DMS79 (cell line): ENCODE data around the gene RAB33B.
"Not testable (repeated sequence)": the region's sequence is repeated elsewhere in the genome, so short reads cannot be mapped to it uniquely, and the experiment has no call there.

ENCODE experiments used
- DNase-seq: peaks from one replicate; lab custom pipeline; 2025; lab: John Stamatoyannopoulos, UW

The RAB33B gene

DNA sequence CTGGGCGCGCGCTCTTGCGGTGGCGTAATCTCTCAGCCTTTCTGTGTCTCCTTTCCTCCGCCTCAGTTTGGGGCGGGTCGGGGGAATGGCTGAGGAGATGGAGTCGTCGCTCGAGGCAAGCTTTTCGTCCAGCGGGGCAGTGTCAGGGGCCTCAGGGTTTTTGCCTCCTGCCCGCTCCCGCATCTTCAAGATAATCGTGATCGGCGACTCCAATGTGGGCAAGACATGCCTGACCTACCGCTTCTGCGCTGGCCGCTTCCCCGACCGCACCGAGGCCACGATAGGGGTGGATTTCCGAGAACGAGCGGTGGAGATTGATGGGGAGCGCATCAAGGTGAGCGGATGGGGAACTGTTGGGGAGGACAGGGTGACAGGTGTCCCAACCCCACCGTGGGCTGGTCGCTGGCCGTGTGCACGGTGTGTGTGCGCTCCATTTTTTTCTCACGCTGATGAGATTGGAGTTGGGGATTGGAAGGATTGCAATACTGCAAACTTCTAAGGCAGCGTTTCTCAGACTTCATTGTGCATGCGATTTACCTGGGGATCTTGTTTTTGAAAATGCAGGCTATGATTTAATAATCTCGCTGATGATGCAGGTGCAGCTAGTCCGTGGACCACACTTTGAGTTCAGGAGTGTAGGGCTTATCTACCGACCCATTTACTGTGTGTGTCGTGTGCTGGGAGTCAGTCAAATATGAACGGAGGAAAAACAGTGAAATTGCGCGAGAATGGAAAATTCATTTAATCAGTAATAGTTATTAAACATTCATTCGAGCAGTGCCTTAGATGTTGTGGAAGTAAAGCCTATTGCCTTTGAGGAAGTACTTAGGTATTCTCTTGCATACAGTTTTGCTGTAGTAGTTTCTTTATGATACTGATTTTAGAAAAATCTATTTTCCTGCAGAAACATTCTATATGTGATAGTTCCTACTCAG is at the start of gene RAB33B:
Gene RAB33B (plus strand): TSS at position 11 of the 935 bp plus-strand sequence. CDS start 75 bp downstream, at position 86.
- DNase-seq = no peak

DNA sequence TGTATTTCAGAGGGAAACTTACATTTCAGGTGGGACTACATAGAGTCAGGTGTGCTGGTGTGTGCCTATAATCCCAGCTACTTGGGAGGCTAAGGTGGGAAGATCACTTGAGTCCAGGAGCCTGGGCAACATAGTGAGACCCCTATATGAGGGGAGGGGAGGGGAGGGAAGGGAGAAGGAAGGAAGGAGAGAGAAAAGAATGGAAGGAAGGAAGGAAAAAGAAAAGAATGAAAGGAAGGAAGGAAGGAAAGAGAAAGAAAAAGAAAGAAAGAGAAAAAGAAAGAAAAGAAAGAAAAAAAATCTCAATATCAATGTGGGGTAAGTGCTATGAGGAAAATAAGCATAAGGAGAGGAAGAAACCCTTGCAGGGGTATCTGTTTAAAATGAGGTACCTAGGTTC is 43.6 kb upstream of the RAB33B start:
- DNase-seq = no peak

DNA sequence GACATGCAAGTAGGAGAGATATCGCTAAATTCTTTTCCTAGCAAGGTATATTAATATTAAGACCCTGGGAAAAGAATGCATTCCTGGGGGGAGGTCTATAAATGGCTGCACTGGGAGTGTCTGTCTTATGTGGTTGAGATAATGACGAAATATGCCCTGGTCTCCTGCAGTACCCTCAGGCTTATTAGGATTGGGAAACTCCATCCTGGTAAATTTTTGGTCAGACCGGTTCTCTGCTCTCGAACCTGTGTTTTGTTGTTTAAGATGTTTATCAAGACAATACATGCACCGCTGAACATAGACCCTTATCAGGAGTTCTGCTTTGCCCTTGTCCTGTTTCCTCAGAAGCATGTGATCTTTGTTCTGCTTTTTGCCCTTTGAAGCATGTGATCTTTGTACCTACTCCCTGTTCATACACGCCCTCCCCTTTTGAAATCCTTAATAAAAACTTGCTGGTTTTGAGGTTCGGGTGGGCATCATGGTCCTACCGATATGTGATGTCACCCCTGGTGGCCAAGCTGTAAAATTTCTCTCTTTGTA is 39.2 kb upstream of the RAB33B start:
- DNase-seq = not testable (repeated sequence)

DNA sequence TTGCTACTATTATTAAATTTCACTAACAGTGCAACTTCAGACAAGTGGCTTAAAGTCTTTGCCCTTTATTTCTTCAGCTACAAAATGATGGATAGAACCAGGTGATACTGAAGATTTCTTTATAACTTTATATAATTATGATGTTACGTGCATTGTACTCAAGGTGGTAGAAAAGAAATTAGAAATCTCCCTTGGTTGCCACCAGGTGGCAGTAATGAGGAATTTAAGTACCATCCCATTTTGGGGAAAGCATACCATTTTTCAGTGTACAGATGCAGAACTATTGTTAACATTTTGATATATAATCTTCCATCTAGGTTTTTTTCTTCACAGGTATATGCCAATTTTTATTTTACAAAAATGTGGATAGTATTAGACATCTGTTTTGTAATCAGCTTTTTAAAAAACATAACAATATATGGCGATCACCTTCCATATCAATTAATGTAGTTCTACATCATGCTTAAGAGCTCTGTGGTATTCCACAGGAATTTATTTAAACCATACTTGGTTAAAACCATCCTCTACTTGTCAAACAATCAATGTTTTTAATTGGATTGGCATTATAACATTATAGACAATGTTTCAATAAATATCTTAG is 37.7 kb upstream of the RAB33B start:
- DNase-seq = no peak

DNA sequence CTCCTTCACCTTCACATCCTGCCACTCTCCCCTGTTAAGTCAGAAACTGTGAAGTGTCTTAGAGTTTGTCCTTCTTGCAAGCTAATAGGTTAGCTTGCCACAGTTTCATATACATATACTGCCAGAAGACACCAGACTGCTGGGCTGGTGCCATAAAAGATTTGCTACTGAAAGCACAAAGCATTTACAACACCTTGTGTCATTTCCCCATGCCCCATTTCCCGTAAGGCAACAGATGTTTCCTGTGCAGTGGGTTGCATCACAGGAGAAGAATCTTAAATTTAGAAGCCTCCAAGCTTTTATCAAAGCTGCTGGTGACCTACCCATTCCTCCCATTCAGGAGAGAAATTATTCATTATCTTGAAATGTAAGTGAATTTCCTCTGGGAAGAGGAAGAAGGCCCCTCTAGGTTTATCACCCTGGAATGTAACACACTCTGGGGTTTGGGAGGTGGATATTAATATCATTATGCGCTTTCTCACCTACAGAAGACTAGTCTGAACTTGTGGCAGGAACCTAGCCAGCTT is 34.5 kb upstream of the RAB33B start:
- no peak for DNase-seq

DNA sequence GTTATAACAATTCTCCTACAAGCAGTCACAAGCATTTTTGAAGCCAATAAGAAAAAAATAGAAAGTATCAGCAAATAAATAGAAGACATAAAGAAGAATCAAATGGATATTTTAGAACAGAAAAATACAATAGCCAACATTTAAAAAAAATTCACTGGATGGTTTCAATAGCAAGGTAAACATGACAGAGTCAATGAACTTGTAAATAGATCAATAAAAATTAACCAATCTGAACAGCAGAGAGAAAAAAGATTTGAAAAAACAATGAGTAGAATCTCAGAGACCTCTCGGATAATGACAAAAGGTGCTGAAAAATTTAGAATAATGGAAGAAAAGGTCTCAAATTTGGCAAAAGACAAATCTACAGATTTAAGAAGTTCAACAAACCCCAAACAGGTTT is 33.3 kb upstream of the RAB33B start:
- DNase-seq = no peak

DNA sequence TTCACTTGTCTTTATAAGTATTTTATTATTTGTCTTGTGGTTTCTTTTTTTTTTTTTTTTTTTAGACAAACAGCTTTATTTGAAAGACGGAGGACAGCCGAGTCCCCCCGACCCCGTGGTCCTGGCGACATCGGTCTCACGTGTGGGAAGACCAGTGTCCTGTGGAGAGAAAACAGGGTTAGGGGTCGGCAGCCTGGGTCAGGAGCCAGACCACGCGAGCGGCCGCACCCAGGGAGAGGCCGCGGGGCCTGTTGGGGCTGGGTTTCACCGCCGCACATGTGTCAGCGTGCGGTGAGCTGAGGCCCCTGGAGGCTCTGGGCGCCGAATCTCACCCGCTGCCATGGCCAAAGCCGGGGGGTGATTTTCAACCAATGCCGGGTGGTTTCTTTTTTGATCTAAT is 17.8 kb upstream of the RAB33B start:
- no peak for DNase-seq

DNA sequence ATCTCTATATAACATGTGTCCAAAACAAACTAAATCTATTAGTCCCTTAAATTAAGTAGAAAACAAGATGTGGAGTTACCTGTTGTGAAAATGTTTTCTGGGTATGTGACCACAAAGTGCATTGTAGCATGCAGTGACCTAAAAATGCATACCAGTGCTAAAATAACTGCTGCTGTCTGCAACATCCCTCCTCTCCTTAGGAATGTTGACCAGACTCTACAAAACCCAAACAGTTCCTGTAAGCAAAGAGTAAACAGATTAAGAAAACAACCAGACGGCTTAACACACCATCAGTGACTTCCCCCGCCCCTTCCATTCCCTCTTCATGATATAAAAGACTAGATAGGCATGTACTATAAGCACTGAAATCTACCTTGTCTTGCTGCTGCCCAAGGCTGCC is 15.8 kb upstream of the RAB33B start:
- DNase-seq = no peak

DNA sequence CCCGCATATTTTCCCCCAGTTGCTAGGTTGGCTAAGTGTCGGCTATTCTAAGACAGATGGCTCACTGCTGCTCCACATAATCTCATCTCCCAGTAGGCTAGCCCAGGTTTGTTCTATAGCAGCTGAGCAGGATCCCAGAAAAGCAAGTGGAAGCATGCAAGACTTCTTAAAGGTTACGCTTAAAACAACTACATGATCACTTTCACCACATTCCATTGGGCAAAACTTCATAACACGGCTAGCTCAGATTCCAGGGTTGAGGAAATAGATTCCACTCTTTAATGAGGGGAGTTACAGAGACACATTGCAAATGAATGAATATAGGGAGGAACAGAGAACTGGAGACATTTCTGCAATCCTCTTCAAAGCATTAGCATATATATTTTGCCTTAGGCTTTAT is 12.9 kb upstream of the RAB33B start:
- no peak for DNase-seq

DNA sequence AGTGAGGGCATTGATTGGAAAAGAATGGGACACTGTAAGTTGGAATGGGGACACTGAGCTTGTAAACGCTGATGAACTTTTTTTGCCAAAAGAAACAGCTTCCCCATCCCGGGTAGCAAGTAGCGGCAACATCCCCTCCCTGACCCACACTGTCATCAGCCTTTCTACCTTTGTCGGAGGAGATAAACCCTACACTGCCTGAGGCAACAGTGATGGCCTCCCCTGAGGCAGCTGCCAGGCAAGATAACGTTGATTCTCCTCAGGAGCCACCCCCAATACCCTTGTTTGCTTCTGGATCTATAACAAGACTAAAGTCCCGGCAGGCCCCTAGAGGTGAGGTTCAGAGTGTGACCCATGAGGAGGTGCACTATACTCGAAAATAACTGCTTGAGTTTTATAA is 10.3 kb upstream of the RAB33B start:
- DNase-seq = no peak

DNA sequence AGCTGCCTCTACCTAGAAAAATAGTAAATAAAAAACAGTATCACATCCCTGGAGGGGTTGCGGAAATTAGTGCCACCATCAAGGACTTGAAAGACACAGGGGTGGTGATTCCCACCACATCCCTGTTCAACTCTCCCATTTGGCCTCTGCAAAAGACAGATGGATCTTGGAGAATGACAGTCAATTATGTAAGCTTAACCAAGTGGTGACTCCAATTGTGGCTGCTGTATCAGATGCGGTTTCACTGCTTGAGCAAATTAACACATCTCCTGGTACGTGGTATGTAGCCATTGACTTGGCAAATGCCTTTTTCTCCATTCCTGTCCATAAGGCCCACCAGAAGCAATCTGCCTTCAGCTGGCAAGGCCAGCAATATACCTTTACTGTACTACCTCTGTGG is 9.0 kb upstream of the RAB33B start:
- DNase-seq = not testable (repeated sequence)

DNA sequence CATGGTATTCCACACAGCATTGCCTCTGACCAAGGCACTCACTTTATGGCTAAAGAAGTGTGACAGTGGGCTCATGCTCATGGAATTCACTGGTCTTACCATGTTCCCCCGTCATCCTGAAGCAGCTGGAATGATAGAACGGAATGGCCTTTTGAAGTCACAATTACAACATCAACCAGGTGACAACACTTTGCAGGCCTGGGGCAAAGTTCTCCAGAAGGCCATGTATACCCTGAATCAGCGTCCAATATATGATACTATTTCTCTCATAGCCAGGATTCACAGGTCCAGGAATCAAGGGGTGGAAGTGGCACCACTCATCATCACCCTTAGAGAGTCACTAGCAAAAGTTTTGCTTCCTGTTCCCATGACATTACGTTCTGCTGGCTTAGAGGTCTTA is 6.8 kb upstream of the RAB33B start:
- not testable (repeated sequence) for DNase-seq

DNA sequence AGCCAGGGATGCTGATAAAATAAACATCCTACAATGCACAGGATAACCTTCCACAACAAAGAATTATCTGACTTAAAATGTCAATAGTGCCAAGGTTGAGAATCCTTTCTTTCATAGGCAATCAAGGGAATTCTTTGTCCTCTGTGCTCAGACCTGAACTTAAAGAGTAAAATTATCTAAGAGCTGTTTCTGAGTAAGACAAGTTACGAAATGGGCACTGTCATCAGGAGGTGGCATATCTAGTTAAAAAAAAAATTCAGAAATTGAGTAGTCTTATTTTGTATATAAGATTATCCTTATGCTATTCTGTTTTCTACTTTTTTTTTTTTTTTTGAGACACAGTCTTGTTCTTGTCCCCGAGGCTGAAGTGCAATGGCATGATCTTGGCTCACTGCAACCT is 3.3 kb upstream of the RAB33B start:
- DNase-seq = no peak

DNA sequence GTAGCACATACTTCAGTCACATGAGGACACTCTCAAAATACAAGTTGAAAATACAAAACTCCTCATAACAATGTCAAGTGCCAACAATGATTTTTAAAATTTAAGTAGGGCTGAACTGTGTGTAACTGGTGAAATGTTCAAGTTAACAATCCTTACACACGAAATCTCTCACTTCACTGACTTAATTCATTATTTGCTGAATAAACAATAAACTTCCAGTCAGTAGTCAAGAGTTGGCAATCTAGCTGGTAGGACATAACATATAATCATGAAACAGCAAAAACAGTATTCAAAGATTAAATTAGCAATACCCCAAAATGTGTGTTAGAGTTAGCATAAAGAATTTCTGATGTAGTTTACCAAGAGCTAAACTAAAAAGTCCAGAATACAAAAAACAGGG is 1.9 kb upstream of the RAB33B start:
- DNase-seq = no peak

DNA sequence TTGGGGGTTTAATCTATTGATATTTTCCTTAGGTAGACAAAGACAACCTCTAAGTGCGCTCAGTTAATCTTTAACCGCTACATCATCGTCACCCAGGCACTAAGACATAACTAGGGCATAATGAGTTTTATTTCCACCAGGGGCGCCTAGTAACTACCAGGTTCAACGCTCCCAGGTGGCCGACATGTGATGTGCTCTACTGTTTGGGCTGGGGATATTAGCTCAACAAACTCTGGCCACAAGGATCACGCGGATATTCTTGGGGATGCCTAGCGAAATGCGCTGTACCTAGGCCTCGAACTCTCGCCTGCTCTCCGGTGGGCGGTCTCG is 915 bp upstream of the RAB33B start:
- DNase-seq = peak; percentile 23

DNA sequence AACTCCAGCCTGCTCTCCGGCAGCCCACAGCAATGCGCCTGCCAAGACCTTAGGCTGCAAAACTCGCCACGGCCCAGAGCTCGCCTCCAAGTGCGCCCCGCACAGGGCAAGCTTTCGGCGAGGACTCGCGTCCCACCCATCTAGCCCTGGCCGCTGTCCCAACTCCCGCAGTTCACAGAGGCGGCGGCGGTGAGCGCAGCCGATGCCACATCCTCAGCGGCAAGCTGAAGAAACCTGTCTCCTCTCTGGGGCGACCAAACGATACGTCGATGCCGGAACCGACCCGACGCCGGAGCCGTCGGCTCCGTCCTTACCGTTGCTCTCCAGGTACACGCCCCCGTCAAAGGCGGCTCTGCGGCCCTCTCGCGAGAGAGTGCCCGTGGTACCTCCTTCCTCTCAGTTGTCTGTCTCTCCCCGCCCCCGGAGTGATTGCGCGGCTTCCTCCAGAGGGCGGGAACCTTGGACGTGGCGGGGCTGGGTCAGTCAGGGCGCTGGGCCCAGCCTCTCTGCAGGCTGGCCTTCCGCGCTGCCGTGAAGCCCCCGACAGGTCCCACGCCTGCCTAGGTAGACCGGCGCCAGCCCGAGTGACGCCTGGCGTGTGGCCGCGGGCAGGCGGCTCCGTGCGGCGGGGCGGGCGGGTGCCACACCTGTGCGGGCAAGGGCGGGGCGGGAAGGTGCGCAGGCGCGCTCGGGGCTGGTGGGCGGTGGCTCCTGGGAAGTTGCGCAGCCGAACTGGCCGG is 380 bp upstream of the RAB33B start:
- DNase-seq = peak; percentile 92

DNA sequence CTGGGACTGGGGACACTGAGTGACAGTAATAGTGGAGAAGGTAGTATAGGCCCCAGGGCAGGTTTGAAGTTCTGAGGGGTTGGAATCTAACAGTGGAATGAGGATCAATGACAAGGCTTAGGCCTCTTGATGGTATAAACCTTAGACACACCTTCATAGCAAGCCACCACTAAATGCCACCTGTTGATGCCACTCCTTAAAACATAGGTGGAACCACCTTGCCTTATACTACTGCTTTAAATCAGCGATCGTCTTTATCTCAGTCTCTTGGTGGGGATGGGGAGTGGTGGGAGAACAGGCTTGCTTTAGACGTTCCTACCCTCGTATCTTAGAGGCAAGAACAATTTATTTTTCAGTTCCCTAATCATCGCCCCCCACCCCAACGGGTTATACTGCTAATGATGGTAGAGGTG is 1.2 kb downstream of the RAB33B start:
- no peak for DNase-seq

DNA sequence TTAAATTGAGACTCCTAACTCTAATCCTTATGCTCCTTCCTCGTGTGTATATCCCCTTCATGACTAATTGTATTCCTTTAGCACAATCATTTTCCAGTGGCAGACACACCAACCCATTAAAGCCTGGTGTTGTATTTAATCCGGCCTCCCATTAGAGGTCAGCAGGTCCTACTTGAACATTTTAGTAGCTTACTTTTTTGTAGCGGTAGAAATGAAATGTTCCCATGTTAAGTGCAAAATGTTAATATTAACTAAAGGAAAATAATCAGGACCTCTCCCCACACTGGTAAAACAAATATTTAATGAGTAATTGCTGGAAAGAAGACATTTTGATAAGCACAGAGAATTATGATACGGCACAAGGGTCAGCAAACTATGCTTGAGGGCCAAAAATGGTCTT is 3.4 kb downstream of the RAB33B start:
- no peak for DNase-seq

DNA sequence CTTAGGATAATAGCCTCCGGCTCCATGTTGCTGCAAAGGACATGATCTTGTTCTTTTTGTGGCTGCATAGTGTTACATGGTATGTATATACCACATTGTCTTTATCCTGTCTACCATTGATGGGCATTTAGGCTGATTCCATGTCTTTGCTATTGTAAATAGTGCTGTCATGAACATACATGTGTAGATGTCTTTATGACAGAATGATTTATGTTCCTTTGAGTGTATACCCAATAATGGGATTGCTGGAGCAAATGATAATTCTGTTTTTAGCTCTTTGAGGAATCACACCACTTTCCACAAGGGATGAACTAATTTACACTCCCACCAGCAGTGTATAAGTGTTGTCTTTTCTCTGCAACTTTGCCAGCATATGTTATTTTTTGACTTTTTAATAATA is 4.6 kb downstream of the RAB33B start:
- no peak for DNase-seq

DNA sequence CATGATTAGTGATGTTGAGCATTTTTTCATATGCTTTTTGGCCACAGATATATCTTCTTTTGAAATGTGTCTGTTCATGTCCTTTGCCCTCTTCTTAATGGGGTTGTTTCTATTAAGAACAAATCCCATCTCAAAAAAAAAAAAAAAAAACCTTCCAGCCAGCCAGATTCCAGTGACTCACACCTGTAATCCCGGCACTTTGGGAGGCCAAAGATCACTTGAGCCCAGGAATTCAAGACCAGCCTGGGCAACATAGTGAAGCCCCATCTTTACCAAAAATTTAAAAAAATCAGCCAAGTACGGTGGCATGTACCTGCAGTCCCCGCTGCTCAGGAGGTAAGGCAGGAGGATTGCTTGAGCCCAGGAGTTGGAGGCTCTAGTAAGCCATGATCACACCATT is 5.1 kb downstream of the RAB33B start:
- no peak for DNase-seq

DNA sequence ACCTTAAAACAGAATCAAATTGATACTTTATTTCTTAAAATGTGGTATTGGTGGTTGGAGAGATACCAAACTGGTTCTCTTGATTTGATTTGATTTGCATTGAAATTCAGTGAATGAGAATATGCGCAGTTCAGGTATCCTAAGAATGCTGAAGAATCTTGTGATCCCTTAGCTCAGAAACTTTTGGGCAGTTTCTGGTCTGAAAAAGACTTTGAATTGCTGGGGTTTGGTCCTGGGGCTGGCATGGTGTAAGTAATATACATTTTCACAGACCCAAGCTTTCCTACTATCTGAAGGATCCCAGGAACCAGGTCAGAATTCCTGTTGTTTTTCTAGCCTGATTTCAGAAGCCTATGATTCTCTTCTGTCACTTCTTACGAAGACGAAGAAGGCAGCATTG is 6.6 kb downstream of the RAB33B start:
- no peak for DNase-seq

DNA sequence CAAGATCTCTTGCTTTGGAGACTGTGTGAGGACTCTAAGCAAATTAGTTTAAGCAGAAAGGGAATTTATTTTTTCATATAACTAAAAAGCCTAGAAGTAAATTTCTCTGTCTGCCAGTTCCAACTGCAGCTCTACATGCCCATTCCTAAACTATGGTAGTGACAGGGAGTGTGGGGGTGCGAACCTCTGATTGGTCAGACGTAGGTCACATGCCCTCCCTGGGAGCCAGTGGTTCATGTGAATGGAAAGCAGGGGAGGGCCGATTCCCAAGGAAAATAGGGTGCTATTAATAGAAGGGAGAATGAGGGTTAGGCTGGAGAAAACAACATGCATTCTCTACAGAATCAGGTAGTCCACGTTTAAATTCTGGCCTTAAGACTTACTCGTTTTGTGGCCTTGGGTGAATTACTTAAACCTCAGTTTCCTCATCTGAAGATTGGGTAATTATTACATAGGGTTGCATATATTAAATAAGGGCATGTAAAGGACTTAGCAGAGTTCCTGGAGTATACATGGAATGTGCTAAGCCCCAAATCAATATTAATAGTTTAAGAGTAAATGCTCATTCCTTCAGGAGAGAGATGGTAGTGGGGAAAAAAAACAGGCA is 7.2 kb downstream of the RAB33B start:
- no peak for DNase-seq
